GM12801 (cell line): ENCODE measurements around the gene RABGAP1L.

Source experiments
- TF ChIP-seq, protein P1 (sequence below): IDR thresholded peaks from one replicate; pipeline ENCODE4 v1.5.1; 2011; ENCODE audit warnings: control low read depth; ENCODE audit not compliant: insufficient read length; ENCODE audit errors: extremely low read depth

The RABGAP1L gene

DNA sequence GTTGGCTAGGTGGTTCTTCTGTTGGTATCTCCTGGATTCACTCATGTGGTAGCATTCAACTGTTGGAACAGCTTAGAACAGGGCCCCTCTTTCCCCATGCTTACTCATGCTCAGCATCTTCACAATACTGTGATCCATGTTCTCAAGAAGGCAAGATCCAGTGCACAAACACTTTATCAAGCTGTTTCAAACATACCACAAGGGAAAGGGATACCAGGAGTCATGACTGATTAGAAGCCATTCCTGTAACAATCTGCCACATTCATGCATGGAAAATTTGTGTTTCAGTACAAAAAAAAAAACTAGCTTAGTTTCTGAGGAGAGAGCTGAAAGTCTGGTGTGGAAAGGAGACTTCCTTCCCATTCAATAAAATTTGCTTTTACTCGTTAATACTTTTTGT is 670.7 kb downstream of the RABGAP1L start:
- TF ChIP-seq, protein P1, sequence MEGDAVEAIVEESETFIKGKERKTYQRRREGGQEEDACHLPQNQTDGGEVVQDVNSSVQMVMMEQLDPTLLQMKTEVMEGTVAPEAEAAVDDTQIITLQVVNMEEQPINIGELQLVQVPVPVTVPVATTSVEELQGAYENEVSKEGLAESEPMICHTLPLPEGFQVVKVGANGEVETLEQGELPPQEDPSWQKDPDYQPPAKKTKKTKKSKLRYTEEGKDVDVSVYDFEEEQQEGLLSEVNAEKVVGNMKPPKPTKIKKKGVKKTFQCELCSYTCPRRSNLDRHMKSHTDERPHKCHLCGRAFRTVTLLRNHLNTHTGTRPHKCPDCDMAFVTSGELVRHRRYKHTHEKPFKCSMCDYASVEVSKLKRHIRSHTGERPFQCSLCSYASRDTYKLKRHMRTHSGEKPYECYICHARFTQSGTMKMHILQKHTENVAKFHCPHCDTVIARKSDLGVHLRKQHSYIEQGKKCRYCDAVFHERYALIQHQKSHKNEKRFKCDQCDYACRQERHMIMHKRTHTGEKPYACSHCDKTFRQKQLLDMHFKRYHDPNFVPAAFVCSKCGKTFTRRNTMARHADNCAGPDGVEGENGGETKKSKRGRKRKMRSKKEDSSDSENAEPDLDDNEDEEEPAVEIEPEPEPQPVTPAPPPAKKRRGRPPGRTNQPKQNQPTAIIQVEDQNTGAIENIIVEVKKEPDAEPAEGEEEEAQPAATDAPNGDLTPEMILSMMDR = no peak

DNA sequence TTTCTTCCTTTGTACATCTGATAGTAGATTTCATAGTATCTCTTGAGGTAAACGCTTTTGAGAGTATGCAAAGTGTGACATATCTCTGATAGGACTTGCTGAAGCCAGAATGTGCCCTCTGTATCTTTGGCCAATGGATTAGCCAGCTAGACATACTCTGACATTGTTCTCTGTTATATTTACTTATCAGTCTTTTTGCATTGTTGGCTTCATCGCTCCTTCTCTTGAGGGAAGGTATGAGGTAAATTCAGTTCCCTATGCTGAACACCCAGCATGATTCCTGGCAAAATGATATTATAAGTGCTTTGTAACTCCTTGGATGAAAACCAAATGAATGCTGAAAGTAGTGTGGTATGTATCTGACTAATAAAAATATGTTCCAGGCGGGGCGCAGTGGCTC is 677.2 kb downstream of the RABGAP1L start:
- TF ChIP-seq, protein P1 = no peak

DNA sequence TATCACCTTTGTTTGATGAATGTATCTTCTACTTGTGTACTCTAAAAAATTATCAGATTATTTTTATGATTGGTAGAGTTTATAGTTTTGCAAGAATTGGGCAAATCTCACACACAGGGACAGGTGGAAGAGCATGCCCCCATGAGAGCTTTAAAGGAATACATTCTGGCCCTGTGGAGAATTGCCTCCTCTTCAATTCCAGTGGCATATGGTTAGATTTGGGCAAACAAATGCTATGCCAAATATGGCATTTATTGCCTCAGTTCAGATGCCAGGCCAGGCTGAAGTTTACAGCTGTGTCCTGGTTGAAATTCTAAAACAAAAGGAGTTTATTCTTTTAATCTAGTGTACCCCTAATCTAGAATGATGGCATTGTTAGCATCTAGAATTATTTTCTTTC is 678.1 kb downstream of the RABGAP1L start:
- TF ChIP-seq, protein P1 = no peak

DNA sequence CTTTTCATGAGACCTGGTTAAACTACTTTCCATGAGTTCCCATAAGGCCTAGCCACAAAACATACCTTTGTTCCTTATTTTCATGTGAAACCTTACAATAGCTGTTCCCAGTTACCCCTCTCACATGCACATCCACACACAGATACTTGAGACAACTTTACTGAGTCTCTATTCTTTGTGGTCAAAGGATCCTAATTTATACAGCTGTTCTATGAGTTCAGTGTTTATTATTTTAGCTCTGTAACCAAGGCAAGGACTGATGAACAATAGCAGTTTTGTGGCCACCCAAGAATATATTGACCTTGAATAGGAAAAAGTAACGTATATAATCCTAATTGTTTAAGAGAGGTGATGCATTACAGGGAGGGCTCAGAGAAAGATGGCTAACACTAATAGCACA is 679.9 kb downstream of the RABGAP1L start:
- TF ChIP-seq, protein P1 = no peak

DNA sequence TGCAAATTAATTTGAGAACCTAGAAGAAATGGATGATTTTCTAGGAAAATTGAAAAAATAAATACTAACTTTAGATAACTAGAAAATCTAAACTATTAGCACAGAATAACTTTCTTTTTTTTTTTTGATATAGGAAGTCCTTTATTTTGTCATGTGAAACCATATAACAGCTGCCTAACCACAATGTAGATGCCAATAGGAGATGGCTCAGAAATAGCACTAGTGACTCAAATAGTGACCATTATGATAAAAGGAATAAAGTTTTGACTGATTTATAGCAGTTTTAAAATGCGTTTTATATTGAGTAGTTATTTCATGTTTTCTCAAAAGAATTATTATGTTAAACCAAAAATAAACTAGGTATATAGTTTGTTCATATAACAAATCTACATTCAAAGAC is 682.4 kb downstream of the RABGAP1L start:
- TF ChIP-seq, protein P1 = no peak

DNA sequence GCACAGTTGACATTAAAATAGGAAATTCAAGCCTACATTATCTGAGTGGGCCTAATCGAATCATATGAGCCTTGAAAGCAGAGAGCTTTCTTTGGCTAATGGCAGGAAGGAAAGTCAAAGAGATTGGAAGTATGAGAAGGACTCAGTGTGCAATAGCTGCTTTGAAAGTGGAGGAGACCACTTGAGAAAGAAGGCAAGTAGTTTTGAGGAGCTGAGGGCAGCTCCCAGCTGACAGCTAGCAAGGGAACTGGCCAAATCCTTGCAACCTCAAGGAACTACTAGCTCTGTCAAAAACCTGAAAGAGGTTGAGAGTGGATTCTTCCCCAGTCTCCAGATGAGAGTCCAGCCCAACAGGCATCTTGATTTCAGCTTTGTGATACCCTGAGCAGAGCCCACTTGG is 691.4 kb downstream of the RABGAP1L start:
- TF ChIP-seq, protein P1 = no peak

DNA sequence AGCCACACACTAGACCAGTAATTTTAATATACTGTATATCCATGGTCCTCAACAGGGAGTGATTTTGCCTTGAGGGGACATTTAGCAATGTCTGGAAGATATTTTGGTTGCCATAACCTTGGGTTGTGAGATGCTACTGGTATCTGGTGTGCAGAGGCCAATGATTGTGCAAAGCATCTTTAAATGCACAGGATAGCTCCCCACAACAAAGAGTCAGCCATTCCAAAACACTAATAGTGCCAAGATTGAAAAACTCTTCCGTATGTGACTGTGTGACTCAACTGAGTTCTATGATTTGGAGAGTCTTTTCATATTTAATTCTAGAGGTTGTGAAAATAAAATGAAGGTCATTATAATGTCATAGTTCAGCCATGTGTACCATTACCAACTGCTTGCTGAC is 699.0 kb downstream of the RABGAP1L start:
- TF ChIP-seq, protein P1 = no peak

DNA sequence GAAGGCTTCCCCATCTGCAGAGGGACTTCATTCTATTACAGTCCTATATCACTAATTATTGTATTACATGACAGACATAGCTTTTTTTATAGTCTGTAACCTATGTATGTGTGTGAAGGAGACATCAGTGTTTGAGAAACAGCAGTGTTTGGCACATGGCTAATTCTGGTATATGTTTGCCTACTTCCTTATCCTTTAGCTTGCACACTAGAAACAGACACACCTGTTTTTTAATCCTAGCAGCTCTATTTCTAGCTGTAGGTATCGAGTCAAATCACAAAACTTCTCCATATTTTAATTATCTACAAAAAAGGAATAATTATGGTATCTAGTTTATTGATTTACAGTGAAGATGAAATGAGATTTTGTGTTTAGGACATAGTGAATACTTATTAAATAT is 711.0 kb downstream of the RABGAP1L start:
- TF ChIP-seq, protein P1 = no peak
